Vagina (tissue), 2 donors: Measurements from ENCODE around the gene NAT8.
"Not testable (repeated sequence)": the region's sequence is repeated elsewhere in the genome, so short reads cannot be mapped to it uniquely, and the experiment has no call there.

ENCODE experiments used
- POLR2A ChIP-seq, 2 donors: fragments of 450-650 bp; IDR thresholded peaks; one replicate each; pipeline ENCODE4 v1.6.1; 2017; ENCODE audit warnings: antibody characterized with exemption in 2 of 2, mild to moderate bottlenecking in 2 of 2, moderate library complexity in 2 of 2
- POLR2AphosphoS5 ChIP-seq, 2 donors: sonication (generic); formaldehyde crosslinking; IDR thresholded peaks; one replicate each; pipeline ENCODE4 v1.9.0; 2017; ENCODE audit warnings: antibody characterized with exemption in 2 of 2, mild to moderate bottlenecking in 2 of 2, low read depth in 1 of 2; ENCODE audit not compliant: insufficient read depth in 1 of 2
- TF ChIP-seq, protein P1 (sequence below), 3 experiments: fragments of 450-650 bp in 2 of 3; fragments of 200-600 bp in 1 of 3; sonication (generic) in 1 of 3; IDR thresholded peaks; one replicate each; pipeline ENCODE4 v1.5.1; 2017 to 2019; ENCODE audit warnings: antibody characterized with exemption in 3 of 3, mild to moderate bottlenecking in 2 of 3, moderate library complexity in 2 of 3

GRCh38 chr2:73676211-73676610, 34.0 kb upstream of the NAT8 start:
- TF ChIP-seq POLR2A (IDR thresholded peaks at IDR 0.05); POLR2AphosphoS5 (IDR thresholded peaks at IDR 0.05; ENCODE audit: insufficient read depth in 1 of 2, low read depth in 1 of 2): not testable (repeated sequence)
- TF ChIP-seq, protein P1, sequence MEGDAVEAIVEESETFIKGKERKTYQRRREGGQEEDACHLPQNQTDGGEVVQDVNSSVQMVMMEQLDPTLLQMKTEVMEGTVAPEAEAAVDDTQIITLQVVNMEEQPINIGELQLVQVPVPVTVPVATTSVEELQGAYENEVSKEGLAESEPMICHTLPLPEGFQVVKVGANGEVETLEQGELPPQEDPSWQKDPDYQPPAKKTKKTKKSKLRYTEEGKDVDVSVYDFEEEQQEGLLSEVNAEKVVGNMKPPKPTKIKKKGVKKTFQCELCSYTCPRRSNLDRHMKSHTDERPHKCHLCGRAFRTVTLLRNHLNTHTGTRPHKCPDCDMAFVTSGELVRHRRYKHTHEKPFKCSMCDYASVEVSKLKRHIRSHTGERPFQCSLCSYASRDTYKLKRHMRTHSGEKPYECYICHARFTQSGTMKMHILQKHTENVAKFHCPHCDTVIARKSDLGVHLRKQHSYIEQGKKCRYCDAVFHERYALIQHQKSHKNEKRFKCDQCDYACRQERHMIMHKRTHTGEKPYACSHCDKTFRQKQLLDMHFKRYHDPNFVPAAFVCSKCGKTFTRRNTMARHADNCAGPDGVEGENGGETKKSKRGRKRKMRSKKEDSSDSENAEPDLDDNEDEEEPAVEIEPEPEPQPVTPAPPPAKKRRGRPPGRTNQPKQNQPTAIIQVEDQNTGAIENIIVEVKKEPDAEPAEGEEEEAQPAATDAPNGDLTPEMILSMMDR (IDR thresholded peaks at IDR 0.05) = not testable (repeated sequence)
